Transverse colon (tissue), 4 donors: ENCODE results near the gene DDX54. TPM values are rescaled to one million over a fixed set of nuclear protein-coding genes. Genes with fewer than 3 reads are reported as not detected.

Source experiments
- DNase-seq: peaks from one replicate; pipeline ENCODE4 v3.0.0-alpha.2; 2019
- H3K27ac ChIP-seq, 4 donors: fragments of 200-600 bp; sonication (generic); 2 replicates each; pipeline ENCODE4 v1.5.1; 2016 to 2018; ENCODE audit warnings: inconsistent platforms in 4 of 4
- H3K27me3 ChIP-seq: fragments of 200-600 bp; sonication (generic); 2 replicates; pipeline ENCODE4 v1.5.1; 2017; ENCODE audit warnings: inconsistent platforms
- H3K36me3 ChIP-seq, 4 donors: fragments of 200-600 bp; sonication (generic); 2 replicates each; pipeline ENCODE4 v1.5.1; 2017 to 2019; ENCODE audit warnings: inconsistent platforms in 4 of 4
- H3K4me1 ChIP-seq, 4 donors: fragments of 200-600 bp; sonication (generic); 2 replicates each; pipeline ENCODE4 v1.5.1; 2017 to 2020; ENCODE audit warnings: inconsistent platforms in 4 of 4
- H3K4me3 ChIP-seq, 4 donors: fragments of 200-600 bp; sonication (generic); 1 replicate in 1 of 4; 2 replicates in 3 of 4; pipeline versions ENCODE4 v1.5.1 to v1.6.1; 2017 to 2019; ENCODE audit warnings: inconsistent platforms in 4 of 4
- H3K9me3 ChIP-seq, 2 donors: fragments of 200-600 bp; sonication (generic); 2 replicates each; pipeline ENCODE4 v1.5.1; 2017 to 2019; ENCODE audit warnings: inconsistent platforms in 2 of 2
- EP300 ChIP-seq: sonication (generic); formaldehyde crosslinking; IDR thresholded peaks from one replicate; pipeline ENCODE4 v1.6.1; 2017; ENCODE audit warnings: antibody characterized with exemption, low read depth
- POLR2A ChIP-seq: fragments of 450-650 bp; IDR thresholded peaks from one replicate; pipeline ENCODE4 v1.6.1; 2016; ENCODE audit warnings: antibody characterized with exemption, mild to moderate bottlenecking, moderate library complexity
- POLR2AphosphoS5 ChIP-seq, 3 donors: sonication (generic); formaldehyde crosslinking; IDR thresholded peaks; one replicate each; pipeline ENCODE4 v1.6.1; 2016; ENCODE audit warnings: antibody characterized with exemption in 3 of 3
- WGBS, 2 donors: methylation state at CpG; one replicate each; pipeline ENCODE4 v1.1.5; 2018; ENCODE audit warnings: low coverage in 1 of 2; 5-methylcytosine and 5-hydroxymethylcytosine counted together
- in situ Hi-C, 4 donors: fragments of 200-750 bp; cut with MboI; loops; one replicate each; pipeline versions ENCODE4 v1.15.0 to v1.15.1; 2017; ENCODE audit warnings: low sequenced_read_pairs in 3 of 4, low pct_ligation_motif_present in 1 of 4, low pct_unique_long_range_greater_than_20kb in 1 of 4
- intact Hi-C: fragments of 100-400 bp; cut with DNase I; formaldehyde crosslinking; loops from one replicate; pipeline ENCODE4 v1.15.1; 2023; ENCODE audit warnings: low total_unique reads
- total RNA-seq, 4 donors: library from RNA; depleted of rRNA; stranded (reverse); fragments of >200 nt; gene quantifications; one replicate each; pipeline ENCODE4 v1.1.0, GENCODE V29; 2016
- TF ChIP-seq, protein P1 (sequence below), 5 experiments: fragments of 200-600 bp in 3 of 5; fragments of 450-650 bp in 2 of 5; sonication (generic) in 3 of 5; IDR thresholded peaks; 1 replicate in 2 of 5; 2 replicates in 3 of 5; pipeline ENCODE4 v1.5.1; 2016 to 2017; ENCODE audit warnings: antibody characterized with exemption in 5 of 5, inconsistent platforms in 3 of 5, mild to moderate bottlenecking in 2 of 5, moderate library complexity in 1 of 5

Gene DDX54
- total RNA-seq, 4 donors from 2014 or later, result 60.7 to 96.1 (median 72.8) TPM

GRCh38 chr12:113197518-113198077, 12.3 kb upstream of the DDX54 start:
- Histone ChIP-seq H3K4me1 (peaks cover 0 to 17% (median 12%) of the 10 kb centered on the region in 4 donors), H3K4me3 (no peak overlapping the region), H3K27me3 (no peaks in the 10 kb centered on the region), H3K9me3 (no peaks in the 10 kb centered on the region), H3K36me3 (no peaks in the 10 kb centered on the region), H3K27ac (no peak overlapping the region)
- no peak for DNase-seq
- in situ Hi-C loops, result loop anchor here in 2 of 4 donors (10.0 to 25.0 kb wide), 3 partner anchors 140 to 237 kb away; partner anchors contain the start of genes SDSL (in 1 of the 2) and SLC8B1 (in 1 of the 2)
- WGBS, 2 donors, result 93 to 98% methylated on average over 4 to 8 of the region's 8 CpGs
- TF ChIP-seq, protein P1, sequence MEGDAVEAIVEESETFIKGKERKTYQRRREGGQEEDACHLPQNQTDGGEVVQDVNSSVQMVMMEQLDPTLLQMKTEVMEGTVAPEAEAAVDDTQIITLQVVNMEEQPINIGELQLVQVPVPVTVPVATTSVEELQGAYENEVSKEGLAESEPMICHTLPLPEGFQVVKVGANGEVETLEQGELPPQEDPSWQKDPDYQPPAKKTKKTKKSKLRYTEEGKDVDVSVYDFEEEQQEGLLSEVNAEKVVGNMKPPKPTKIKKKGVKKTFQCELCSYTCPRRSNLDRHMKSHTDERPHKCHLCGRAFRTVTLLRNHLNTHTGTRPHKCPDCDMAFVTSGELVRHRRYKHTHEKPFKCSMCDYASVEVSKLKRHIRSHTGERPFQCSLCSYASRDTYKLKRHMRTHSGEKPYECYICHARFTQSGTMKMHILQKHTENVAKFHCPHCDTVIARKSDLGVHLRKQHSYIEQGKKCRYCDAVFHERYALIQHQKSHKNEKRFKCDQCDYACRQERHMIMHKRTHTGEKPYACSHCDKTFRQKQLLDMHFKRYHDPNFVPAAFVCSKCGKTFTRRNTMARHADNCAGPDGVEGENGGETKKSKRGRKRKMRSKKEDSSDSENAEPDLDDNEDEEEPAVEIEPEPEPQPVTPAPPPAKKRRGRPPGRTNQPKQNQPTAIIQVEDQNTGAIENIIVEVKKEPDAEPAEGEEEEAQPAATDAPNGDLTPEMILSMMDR (IDR thresholded peaks at IDR 0.05), result no peak
- TF ChIP-seq POLR2A (no peak), EP300 (no peak), POLR2AphosphoS5 (IDR thresholded peaks at IDR 0.05) (no peak)
- intact Hi-C loops, result loop anchor here (5.0 to 10.0 kb wide), 2 partner anchors 167 to 1345 kb away; no protein-coding TSS in a partner anchor

- no peak overlapping the region for H3K4me3 ChIP-seq
These were observed 11.7 kb upstream of the DDX54 start for GRCh38 chr12:113196990-113197389.

GRCh38 chr12:113196582-113196981, 11.3 kb upstream of the DDX54 start:
- no peaks in the 10 kb centered on the region for H3K27me3 ChIP-seq
- no peaks in the 10 kb centered on the region for H3K9me3 ChIP-seq
- 72% methylated on average over 7 of the region's 7 CpGs; no CpG with 5 or more reads in 1 of the 2 donors for WGBS, 2 donors
- H3K36me3 ChIP-seq, result peaks cover 0 to 7% (median 3%) of the 10 kb centered on the region in 4 donors
- no peak for DNase-seq
- H3K27ac ChIP-seq, result no peak overlapping the region
- in situ Hi-C loops, result loop anchor here in 2 of 4 donors (10.0 to 25.0 kb wide), 3 partner anchors 141 to 238 kb away; partner anchors contain the start of genes SDSL (in 1 of the 2) and SLC8B1 (in 1 of the 2)
- H3K4me1 ChIP-seq, result peaks cover 0 to 17% (median 12%) of the 10 kb centered on the region in 4 donors
- TF ChIP-seq, protein P1 (IDR thresholded peaks at IDR 0.05), result no peak
- TF ChIP-seq EP300 (no peak), POLR2AphosphoS5 (IDR thresholded peaks at IDR 0.05) (no peak)
- no peak overlapping the region for H3K4me3 ChIP-seq
- intact Hi-C loops, result loop anchor here (5.0 to 10.0 kb wide), 2 partner anchors 168 to 1346 kb away; no protein-coding TSS in a partner anchor

More at GRCh38 chr12:113196990-113197389, 11.7 kb upstream of the DDX54 start:
- H3K27ac ChIP-seq, result no peak overlapping the region
- DNase-seq, result peak; percentile 76
- in situ Hi-C loops, result loop anchor here in 2 of 4 donors (10.0 to 25.0 kb wide), 3 partner anchors 140 to 238 kb away; partner anchors contain the start of genes SDSL (in 1 of the 2) and SLC8B1 (in 1 of the 2)
- 11 to 14% methylated on average over 4 of the region's 4 CpGs for WGBS, 2 donors
- peaks cover 0 to 17% (median 12%) of the 10 kb centered on the region in 4 donors for H3K4me1 ChIP-seq
- TF ChIP-seq POLR2AphosphoS5 (IDR thresholded peaks at IDR 0.05), result no peak
- no peak for TF ChIP-seq EP300
- TF ChIP-seq, protein P1 (IDR thresholded peaks at IDR 0.05), result peak; percentile 59 to 69 (median 64)
- no peaks in the 10 kb centered on the region for H3K9me3 ChIP-seq
- intact Hi-C loops, result loop anchor here (5.0 to 10.0 kb wide), 2 partner anchors 168 to 1345 kb away; no protein-coding TSS in a partner anchor
- H3K27me3 ChIP-seq, result no peaks in the 10 kb centered on the region
- H3K36me3 ChIP-seq, result peaks cover 0 to 3% (median under 1%) of the 10 kb centered on the region in 4 donors

DNA sequence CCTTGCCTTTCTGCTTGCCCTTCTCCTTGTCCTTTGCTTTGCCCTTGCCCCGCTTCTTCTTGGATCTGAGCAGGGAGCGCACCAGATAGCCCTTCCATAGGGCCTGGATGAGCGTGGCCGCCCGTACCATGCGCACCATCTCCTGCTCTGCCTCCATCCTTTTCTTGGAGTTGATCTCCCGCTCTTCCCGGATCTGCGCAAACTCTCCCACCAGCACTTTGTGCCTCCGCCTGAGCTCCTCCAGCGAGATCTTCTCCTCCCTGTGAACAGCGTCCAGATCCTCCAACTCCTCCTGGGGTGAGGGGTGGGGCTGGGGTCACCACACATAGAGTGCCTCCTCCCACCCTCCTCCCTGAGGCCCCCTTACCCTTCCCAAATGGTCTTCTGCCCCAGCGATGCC, 10.3 kb upstream of the DDX54 start:
- Histone ChIP-seq H3K27ac (no peak overlapping the region), H3K27me3 (no peaks in the 10 kb centered on the region), H3K4me1 (peaks cover 0 to 17% (median 12%) of the 10 kb centered on the region in 4 donors), H3K9me3 (no peaks in the 10 kb centered on the region), H3K36me3 (peaks cover 0 to 12% (median 3%) of the 10 kb centered on the region in 4 donors), H3K4me3 (no peak overlapping the region)
- intact Hi-C loops, result loop anchor here (5.0 to 10.0 kb wide), 2 partner anchors 169 to 1347 kb away; no protein-coding TSS in a partner anchor
- DNase-seq, result no peak
- in situ Hi-C loops, result loop anchor here in 2 of 4 donors (10.0 to 25.0 kb wide), 3 partner anchors 142 to 239 kb away; partner anchors contain the start of genes SDSL (in 1 of the 2) and SLC8B1 (in 1 of the 2)
- WGBS, 2 donors, result 92% methylated on average over 8 to 13 of the region's 13 CpGs
- TF ChIP-seq, protein P1 (IDR thresholded peaks at IDR 0.05), result no peak
- TF ChIP-seq EP300 (no peak), POLR2A (no peak), POLR2AphosphoS5 (IDR thresholded peaks at IDR 0.05) (no peak)
